COR-L47 (cell line): ENCODE data around the gene PLA2G4D.

Source experiments
- DNase-seq: peaks from one replicate; lab custom pipeline; 2025; lab: John Stamatoyannopoulos, UW

Gene PLA2G4D

DNA sequence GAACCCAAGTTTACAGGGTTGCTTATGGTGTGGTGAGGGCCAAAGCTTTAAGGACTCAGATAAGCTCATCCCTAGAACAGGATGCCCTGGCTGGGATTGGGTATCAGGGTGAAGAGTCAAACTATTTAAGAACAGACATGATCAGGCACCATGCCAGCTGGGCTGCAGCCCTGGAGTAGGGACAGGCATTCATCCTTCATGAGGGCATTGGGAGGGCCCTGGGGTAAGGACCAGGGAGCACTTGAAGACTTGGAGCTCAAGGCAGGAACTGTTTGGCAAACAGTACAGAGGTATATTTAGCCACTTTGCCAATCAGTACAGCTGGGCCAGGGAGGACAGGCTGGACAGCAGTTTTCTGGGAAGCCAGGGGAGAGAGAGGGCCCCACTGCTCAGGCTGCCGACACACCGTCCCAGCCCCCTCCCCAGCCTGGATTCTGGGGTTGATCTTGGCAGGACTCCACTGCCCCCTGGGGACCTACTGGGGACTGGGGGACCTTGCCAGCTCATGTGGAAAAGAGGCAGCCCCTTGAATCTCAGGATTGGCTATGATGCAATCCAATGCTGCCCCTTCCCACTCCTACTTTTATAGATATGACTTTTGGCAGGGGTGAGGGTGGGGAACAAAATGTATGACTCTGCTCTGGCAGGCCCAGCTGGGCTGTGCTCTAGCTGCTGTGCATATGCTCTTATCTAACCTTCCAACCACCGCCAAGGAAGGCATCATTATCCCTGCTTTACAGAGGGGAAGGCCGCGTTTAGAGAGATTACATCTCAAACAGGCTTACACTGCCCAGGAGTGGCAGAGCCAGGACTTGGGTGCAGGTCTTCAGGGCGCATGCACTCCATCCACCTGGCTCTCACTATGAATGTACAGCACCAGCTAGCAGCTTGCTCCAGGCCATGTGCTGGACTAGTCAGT lies 75.8 kb downstream of the PLA2G4D start:
- DNase-seq, result no peak
